ENCODE data around the gene ARHGAP24.

- no peak for TF ChIP-seq POLR2AphosphoS5 (IDR thresholded peaks at IDR 0.05; ENCODE audit: low read depth, low read length)
- no peak for TF ChIP-seq REST (IDR thresholded peaks at IDR 0.05; ENCODE audit: insufficient read depth in 1 of 2, low read depth in 2 of 2, low read length in 1 of 2)
Observed at GRCh38 chr4:85639946-85640345, 165.0 kb downstream of the ARHGAP24 start.
